Ovary (tissue), 3 donors: ENCODE results near the gene PRMT2.
A peak's percentile ranks its signal among the peaks of the same experiment; 100 is the strongest.

Experiments used
- CTCF ChIP-seq, 3 donors: fragments of 450-650 bp in 2 of 3; fragments of 200-600 bp in 1 of 3; IDR thresholded peaks; one replicate each; pipeline versions ENCODE4 v1.5.1 to v1.8.0; 2016 to 2022; ENCODE audit warnings: antibody characterized with exemption in 3 of 3, mild to moderate bottlenecking in 1 of 3
- EP300 ChIP-seq: sonication (generic); formaldehyde crosslinking; IDR thresholded peaks from one replicate; pipeline ENCODE4 v1.6.1; 2017; ENCODE audit warnings: antibody characterized with exemption
- POLR2A ChIP-seq: fragments of 450-650 bp; IDR thresholded peaks from one replicate; pipeline ENCODE4 v1.6.1; 2017; ENCODE audit warnings: antibody characterized with exemption, mild to moderate bottlenecking, moderate library complexity
- donor health status: DM: no; HTN: no; CAD: no.

DNA sequence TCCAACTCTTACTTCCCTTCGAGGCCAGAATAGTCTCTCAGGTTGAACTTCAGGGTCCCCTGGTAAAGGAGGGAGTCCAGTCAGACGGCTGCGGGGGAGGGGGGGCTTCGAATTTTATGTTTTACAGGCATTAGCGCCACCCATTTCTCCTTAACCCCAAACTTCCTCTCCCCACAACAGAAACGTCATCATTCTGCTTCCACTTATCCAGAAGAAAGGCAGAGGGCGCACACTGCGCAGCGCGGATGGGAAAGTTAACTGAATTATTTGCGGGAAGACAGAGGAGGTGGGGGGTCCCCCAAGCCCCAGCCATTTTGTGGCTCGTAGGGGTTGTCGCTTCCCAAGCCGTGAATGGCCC lies 529 bp upstream of the PRMT2 start:
- TF ChIP-seq CTCF (IDR thresholded peaks at IDR 0.05) (peak in 2 of 3 donors; percentile 22 to 39), POLR2A (no peak), EP300 (no peak)
